Gastrocnemius medialis (tissue), 4 donors: ENCODE results near the gene ENDOD1. TPM values are rescaled to one million over a fixed set of nuclear protein-coding genes. Genes with fewer than 3 reads are reported as not detected.

Experiments used
- ATAC-seq, 2 donors: fragments of 150-250 bp; one replicate each; pipeline ENCODE4 v1.9.1; 2016
- DNase-seq, 2 donors: peaks; one replicate each; pipeline ENCODE4 v3.0.0-alpha.2; 2019
- H3K27ac ChIP-seq, 4 donors: fragments of 200-600 bp; sonication (generic); 1 replicate in 1 of 4; 2 replicates in 3 of 4; pipeline ENCODE4 v1.5.1; 2016 to 2018; ENCODE audit warnings: mild to moderate bottlenecking in 2 of 4, moderate library complexity in 1 of 4
- H3K27me3 ChIP-seq, 3 donors: fragments of 200-600 bp; sonication (generic) in 2 of 3; 1 replicate in 1 of 3; 2 replicates in 2 of 3; pipeline versions ENCODE4 v1.5.1 to v1.6.0; 2016 to 2019; ENCODE audit warnings: mild to moderate bottlenecking in 1 of 3, moderate library complexity in 1 of 3
- H3K36me3 ChIP-seq, 2 donors: fragments of 200-600 bp; sonication (generic) in 1 of 2; one replicate each; pipeline ENCODE4 v1.5.1; 2017 to 2018
- H3K4me1 ChIP-seq, 2 donors: fragments of 200-600 bp; sonication (generic) in 1 of 2; one replicate each; pipeline ENCODE4 v1.5.1; 2016 to 2017; ENCODE audit warnings: mild to moderate bottlenecking in 2 of 2
- H3K4me3 ChIP-seq, 4 donors: fragments of 200-600 bp; sonication (generic) in 3 of 4; 1 replicate in 1 of 4; 2 replicates in 3 of 4; pipeline ENCODE4 v1.5.1; 2016 to 2019; ENCODE audit warnings: mild to moderate bottlenecking in 2 of 4
- H3K9me3 ChIP-seq, 3 donors: fragments of 200-600 bp; sonication (generic) in 2 of 3; 1 replicate in 1 of 3; 2 replicates in 2 of 3; pipeline ENCODE4 v1.5.1; 2016 to 2019
- POLR2A ChIP-seq, 2 donors: fragments of 450-650 bp; IDR thresholded peaks; one replicate each; pipeline ENCODE4 v1.6.1; 2017; ENCODE audit warnings: antibody characterized with exemption in 2 of 2, mild to moderate bottlenecking in 2 of 2, moderate library complexity in 2 of 2
- in situ Hi-C, 4 donors: fragments of 200-750 bp; cut with MboI; loops; one replicate each; pipeline versions ENCODE4 v1.15.0 to v1.8.0; 2017; ENCODE audit warnings: low sequenced_read_pairs in 4 of 4
- intact Hi-C: fragments of 100-400 bp; cut with DNase I; formaldehyde crosslinking; loops from one replicate; pipeline ENCODE4 v1.15.1; 2023; ENCODE audit warnings: low total_unique reads
- total RNA-seq, 4 donors: library from RNA; depleted of rRNA; stranded (reverse); fragments of >200 nt; gene quantifications; one replicate each; pipeline versions ENCODE4 v1.1.0 to v1.2.3, GENCODE V29; 2016
- TF ChIP-seq, protein P1 (sequence below), 5 experiments: fragments of 450-650 bp in 3 of 5; fragments of 200-600 bp in 2 of 5; sonication (generic) in 2 of 5; IDR thresholded peaks in 4 of 5; conservative IDR thresholded peaks in 1 of 5; 1 replicate in 4 of 5; 2 replicates in 1 of 5; pipeline ENCODE4 v1.5.1; 2016 to 2019; ENCODE audit warnings: antibody characterized with exemption in 5 of 5, mild to moderate bottlenecking in 3 of 5, moderate library complexity in 3 of 5

ENDOD1 gene
- total RNA-seq, 4 donors from 2014 or later = 17.5 to 35.2 (median 27.6) TPM

GRCh38 chr11:95082576-95083001, 7.1 kb upstream of the ENDOD1 start:
- DNase-seq (no peak), ATAC-seq (no peak)
- H3K27ac ChIP-seq = peak overlapping the region in 3 of 4 donors; percentile 3 to 68 (median 54)
- TF ChIP-seq, protein P1, sequence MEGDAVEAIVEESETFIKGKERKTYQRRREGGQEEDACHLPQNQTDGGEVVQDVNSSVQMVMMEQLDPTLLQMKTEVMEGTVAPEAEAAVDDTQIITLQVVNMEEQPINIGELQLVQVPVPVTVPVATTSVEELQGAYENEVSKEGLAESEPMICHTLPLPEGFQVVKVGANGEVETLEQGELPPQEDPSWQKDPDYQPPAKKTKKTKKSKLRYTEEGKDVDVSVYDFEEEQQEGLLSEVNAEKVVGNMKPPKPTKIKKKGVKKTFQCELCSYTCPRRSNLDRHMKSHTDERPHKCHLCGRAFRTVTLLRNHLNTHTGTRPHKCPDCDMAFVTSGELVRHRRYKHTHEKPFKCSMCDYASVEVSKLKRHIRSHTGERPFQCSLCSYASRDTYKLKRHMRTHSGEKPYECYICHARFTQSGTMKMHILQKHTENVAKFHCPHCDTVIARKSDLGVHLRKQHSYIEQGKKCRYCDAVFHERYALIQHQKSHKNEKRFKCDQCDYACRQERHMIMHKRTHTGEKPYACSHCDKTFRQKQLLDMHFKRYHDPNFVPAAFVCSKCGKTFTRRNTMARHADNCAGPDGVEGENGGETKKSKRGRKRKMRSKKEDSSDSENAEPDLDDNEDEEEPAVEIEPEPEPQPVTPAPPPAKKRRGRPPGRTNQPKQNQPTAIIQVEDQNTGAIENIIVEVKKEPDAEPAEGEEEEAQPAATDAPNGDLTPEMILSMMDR (IDR thresholded peaks at IDR 0.05 in 4 of 5, conservative IDR thresholded peaks at IDR 0.05 in 1 of 5) = no peak
- TF ChIP-seq POLR2A (IDR thresholded peaks at IDR 0.05) = no peak
- H3K4me1 ChIP-seq = peaks cover 3 to 4% of the 10 kb centered on the region in 2 donors
- in situ Hi-C loops = loop anchor here in 1 of 4 donors (25.0 kb wide), 1 partner anchor 320 kb away; the partner anchor contains the start of gene AMOTL1
- no peak overlapping the region for H3K4me3 ChIP-seq
- intact Hi-C loops = loop anchor here (5.0 kb wide), 1 partner anchor 40 kb away; no protein-coding TSS in a partner anchor
- H3K9me3 ChIP-seq = no peaks in the 10 kb centered on the region
- no peaks in the 10 kb centered on the region for H3K27me3 ChIP-seq
- no peaks in the 10 kb centered on the region for H3K36me3 ChIP-seq

GRCh38 chr11:95084509-95084908, 5.1 kb upstream of the ENDOD1 start:
- Histone ChIP-seq H3K4me1 (peaks cover 4 to 7% of the 10 kb centered on the region in 2 donors), H3K27ac (no peak overlapping the region), H3K36me3 (no peaks in the 10 kb centered on the region), H3K27me3 (no peaks in the 10 kb centered on the region), H3K9me3 (no peaks in the 10 kb centered on the region), H3K4me3 (no peak overlapping the region)
- TF ChIP-seq POLR2A (IDR thresholded peaks at IDR 0.05) = no peak
- TF ChIP-seq, protein P1 (IDR thresholded peaks at IDR 0.05 in 4 of 5, conservative IDR thresholded peaks at IDR 0.05 in 1 of 5) = no peak
- DNase-seq (no peak), ATAC-seq (no peak)
- in situ Hi-C loops = loop anchor here in 1 of 4 donors (25.0 kb wide), 1 partner anchor 322 kb away; the partner anchor contains the start of gene AMOTL1
- intact Hi-C loops = loop anchor here (5.0 kb wide), 1 partner anchor 38 kb away; no protein-coding TSS in a partner anchor

DNA sequence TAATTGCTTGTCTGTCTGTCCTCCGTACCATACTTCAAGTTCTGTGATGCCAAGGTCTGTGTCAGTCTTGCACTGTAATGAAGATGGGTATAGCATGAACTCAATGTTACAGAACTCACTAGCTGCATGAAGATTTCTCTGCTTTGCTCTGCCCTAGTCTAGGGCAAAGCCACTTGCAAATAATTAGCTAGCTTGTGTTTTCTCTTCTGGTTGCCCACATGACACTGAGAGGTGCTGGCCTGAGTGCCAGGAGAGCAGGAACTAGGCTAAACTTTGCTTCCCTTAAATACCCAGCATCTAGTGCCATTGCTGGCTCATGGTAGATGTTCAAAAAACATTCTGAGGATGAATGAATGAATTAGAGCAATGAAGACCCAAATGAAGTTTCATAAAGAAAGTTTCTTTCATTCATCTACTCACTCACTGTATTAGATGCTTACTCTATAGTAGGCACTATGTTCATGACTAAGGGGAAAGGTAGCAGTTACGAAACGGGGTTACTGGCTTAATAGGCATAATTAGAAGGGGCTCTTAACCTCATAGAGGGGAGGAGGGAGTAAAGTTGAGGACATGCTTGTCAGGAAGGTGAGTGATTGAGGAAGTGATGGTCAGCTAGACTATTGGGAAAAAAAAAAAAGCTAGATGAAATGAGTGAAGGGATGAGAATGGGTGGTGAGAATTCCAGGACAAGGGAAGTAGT, 4.4 kb upstream of the ENDOD1 start:
- intact Hi-C loops = no loop called here

GRCh38 chr11:95086151-95086550, 3.5 kb upstream of the ENDOD1 start:
- ATAC-seq (no peak), DNase-seq (no peak)
- in situ Hi-C loops (loop anchor here in 1 of 4 donors (25.0 kb wide), 1 partner anchor 324 kb away; the partner anchor contains the start of gene AMOTL1), intact Hi-C loops (no loop called here)
- Histone ChIP-seq H3K9me3 (no peaks in the 10 kb centered on the region), H3K4me3 (no peak overlapping the region), H3K27me3 (no peaks in the 10 kb centered on the region), H3K36me3 (no peaks in the 10 kb centered on the region), H3K4me1 (peaks cover 10 to 13% of the 10 kb centered on the region in 2 donors), H3K27ac (no peak overlapping the region)
- no peak for TF ChIP-seq POLR2A (IDR thresholded peaks at IDR 0.05)
- TF ChIP-seq, protein P1 (IDR thresholded peaks at IDR 0.05 in 4 of 5, conservative IDR thresholded peaks at IDR 0.05 in 1 of 5) = no peak

More for the DNA sequence above, 4.4 kb upstream of the ENDOD1 start:
- in situ Hi-C loops = loop anchor here in 1 of 4 donors (25.0 kb wide), 1 partner anchor 323 kb away; the partner anchor contains the start of gene AMOTL1
- ATAC-seq = no peak
- Histone ChIP-seq H3K36me3 (no peaks in the 10 kb centered on the region), H3K27me3 (no peaks in the 10 kb centered on the region), H3K4me1 (peaks cover 4 to 7% of the 10 kb centered on the region in 2 donors), H3K9me3 (no peaks in the 10 kb centered on the region), H3K27ac (no peak overlapping the region), H3K4me3 (no peak overlapping the region)
- no peak for DNase-seq
- no peak for TF ChIP-seq POLR2A (IDR thresholded peaks at IDR 0.05)
- TF ChIP-seq, protein P1 (IDR thresholded peaks at IDR 0.05 in 4 of 5, conservative IDR thresholded peaks at IDR 0.05 in 1 of 5) = no peak
